ENCODE measurements around the gene RBMX. TPM values are rescaled to one million over a fixed set of nuclear protein-coding genes. Genes with fewer than 3 reads are reported as not detected.
"Not testable (repeated sequence)": the region's sequence is repeated elsewhere in the genome, so short reads cannot be mapped to it uniquely, and the experiment has no call there.

RBMX gene
- total RNA-seq, 1 experiment from 2014 or later = 414 TPM

- Histone ChIP-seq H2BK15ac (ENCODE audit: low read depth, low read length) (no peak overlapping the region), H3K18ac (ENCODE audit: insufficient read length, low read depth, low read length) (no peak overlapping the region), H2BK12ac (ENCODE audit: insufficient read length, low read depth, low read length) (no peak overlapping the region), H3K4ac (ENCODE audit: low read depth, low read length) (no peak overlapping the region), H2BK5ac (ENCODE audit: insufficient read length, low read length) (no peak overlapping the region), H3K9me3 (ENCODE audit: control insufficient read depth, low read depth, low read length) (no peaks in the 10 kb centered on the region), H4K20me1 (ENCODE audit: control insufficient read depth, insufficient read depth, insufficient read length) (no peaks in the 10 kb centered on the region), H3K79me1 (ENCODE audit: insufficient read depth, low read depth, low read length, poor library complexity, severe bottlenecking) (no peaks in the 10 kb centered on the region), H3K27me3 (ENCODE audit: insufficient read depth, low read length) (no peaks in the 10 kb centered on the region), H2AK5ac (ENCODE audit: insufficient read length, low read length) (no peak overlapping the region), H2BK120ac (ENCODE audit: low read depth, low read length, poor library complexity, severe bottlenecking) (no peak overlapping the region), H2AFZ (ENCODE audit: low read length) (no peak overlapping the region), H3K23me2 (ENCODE audit: insufficient read length, low read depth, low read length, poor library complexity, severe bottlenecking) (no peaks in the 10 kb centered on the region), H3T11ph (ENCODE audit: low read length) (no peak overlapping the region), H4K5ac (ENCODE audit: insufficient read length, low read depth, low read length) (no peak overlapping the region), H3K79me2 (ENCODE audit: insufficient read depth, low read length) (no peaks in the 10 kb centered on the region), H3K27ac (ENCODE audit: insufficient read length, low read depth, low read length) (no peak overlapping the region), H3K4me2 (ENCODE audit: insufficient read depth, insufficient read length, low read length) (no peak overlapping the region), H2BK20ac (ENCODE audit: low read depth, low read length, poor library complexity, severe bottlenecking) (no peak overlapping the region), H3K9ac (ENCODE audit: extremely low read depth, insufficient read length, low read length) (no peak overlapping the region), H3K23ac (ENCODE audit: insufficient read length, low read depth, low read length) (no peak overlapping the region), H4K8ac (replicated peaks; ENCODE audit: insufficient read length, low read depth, low read length) (no peak overlapping the region), H3K14ac (ENCODE audit: insufficient read depth, low read length) (no peak overlapping the region), H3K56ac (ENCODE audit: insufficient read length, low read depth, low read length) (no peak overlapping the region), H3K4me1 (ENCODE audit: insufficient read depth, low read length) (no peaks in the 10 kb centered on the region), H4K91ac (ENCODE audit: insufficient read length, low read depth, low read length) (no peak overlapping the region)
- no peak for DNase-seq
- peaks cover 44 to 61% of the 10 kb centered on the region in 2 experiments for H3K9me3 Mint-ChIP-seq
- H3K4me1 Mint-ChIP-seq = no peaks in the 10 kb centered on the region
- no peaks in the 10 kb centered on the region for H3K27me3 Mint-ChIP-seq (ENCODE audit: low read depth)
- no peak overlapping the region for H3K27ac Mint-ChIP-seq
- no peak for TF ChIP-seq CTCF (conservative IDR thresholded peaks at IDR 0.05)
- H3K36me3 Mint-ChIP-seq (ENCODE audit: insufficient read depth in 1 of 3, low read depth in 3 of 3) = peaks cover 2 to 5% (median 4%) of the 10 kb centered on the region in 3 experiments; a peak in 5 of 7 replicates
- no peak overlapping the region for H3K4me3 Mint-ChIP-seq
- no CpG with 5 or more reads among the region's 2 CpGs for WGBS (ENCODE audit: extremely low coverage, insufficient read length, low lambda C conversion rate)
These were observed 36.3 kb upstream of the RBMX start for GRCh38 chrX:136916827-136917226.

GRCh38 chrX:136911661-136912060, 31.1 kb upstream of the RBMX start:
- H3K23ac ChIP-seq (ENCODE audit: insufficient read length, low read depth, low read length); H4K20me1 ChIP-seq (ENCODE audit: control insufficient read depth, insufficient read depth, insufficient read length); H2AK5ac ChIP-seq (ENCODE audit: insufficient read length, low read length); H3K18ac ChIP-seq (ENCODE audit: insufficient read length, low read depth, low read length); H2AFZ ChIP-seq (ENCODE audit: low read length); H3K56ac ChIP-seq (ENCODE audit: insufficient read length, low read depth, low read length); H2BK5ac ChIP-seq (ENCODE audit: insufficient read length, low read length); H3K4me2 ChIP-seq (ENCODE audit: insufficient read depth, insufficient read length, low read length); H3K4me1 Mint-ChIP-seq; H3K23me2 ChIP-seq (ENCODE audit: insufficient read length, low read depth, low read length, poor library complexity, severe bottlenecking); H3K4me1 ChIP-seq (ENCODE audit: insufficient read depth, low read length); H2BK120ac ChIP-seq (ENCODE audit: low read depth, low read length, poor library complexity, severe bottlenecking); H3K14ac ChIP-seq (ENCODE audit: insufficient read depth, low read length); H4K91ac ChIP-seq (ENCODE audit: insufficient read length, low read depth, low read length); H4K8ac ChIP-seq (replicated peaks; ENCODE audit: insufficient read length, low read depth, low read length); H3T11ph ChIP-seq (ENCODE audit: low read length); H3K79me1 ChIP-seq (ENCODE audit: insufficient read depth, low read depth, low read length, poor library complexity, severe bottlenecking); H3K79me2 ChIP-seq (ENCODE audit: insufficient read depth, low read length); H2BK12ac ChIP-seq (ENCODE audit: insufficient read length, low read depth, low read length); H3K27ac Mint-ChIP-seq; H3K36me3 Mint-ChIP-seq (ENCODE audit: insufficient read depth in 1 of 3, low read depth in 3 of 3); H2BK20ac ChIP-seq (ENCODE audit: low read depth, low read length, poor library complexity, severe bottlenecking); H3K4ac ChIP-seq (ENCODE audit: low read depth, low read length); H2BK15ac ChIP-seq (ENCODE audit: low read depth, low read length); H3K9ac ChIP-seq (ENCODE audit: extremely low read depth, insufficient read length, low read length); H3K27ac ChIP-seq (ENCODE audit: insufficient read length, low read depth, low read length); H4K5ac ChIP-seq (ENCODE audit: insufficient read length, low read depth, low read length); DNase-seq; H3K27me3 ChIP-seq (ENCODE audit: insufficient read depth, low read length); H3K27me3 Mint-ChIP-seq (ENCODE audit: low read depth): not testable (repeated sequence)
- Mint-ChIP-seq H3K4me3 (peak overlapping the region in 1 of 2 experiments; percentile 44; a peak in 2 of 5 replicates), H3K9me3 (peaks cover 50 to 59% of the 10 kb centered on the region in 2 experiments)
- no CpG with 5 or more reads among the region's 7 CpGs for WGBS (ENCODE audit: extremely low coverage, insufficient read length, low lambda C conversion rate)
- peaks cover 12% of the 10 kb centered on the region for H3K9me3 ChIP-seq (ENCODE audit: control insufficient read depth, low read depth, low read length)
